Dedifferentiated amniotic fluid mesenchymal stem cell (primary cell): ENCODE measurements around the gene UGT1A6.
"Not testable (repeated sequence)": the region's sequence is repeated elsewhere in the genome, so short reads cannot be mapped to it uniquely, and the experiment has no call there.

ENCODE experiments used
- DNase-seq: peaks from one replicate; pipeline ENCODE4 v3.0.0-alpha.2; 2016; ENCODE audit errors: extremely low spot score

The UGT1A6 gene

GRCh38 chr2:233686928-233687327 lies 5.8 kb upstream of the UGT1A6 start:
- DNase-seq = no peak

GRCh38 chr2:233688341-233688740 lies 4.3 kb upstream of the UGT1A6 start:
- DNase-seq = no peak

- DNase-seq = no peak
Observed at GRCh38 chr2:233689031-233689430, 3.7 kb upstream of the UGT1A6 start.

- DNase-seq = no peak
Observed at GRCh38 chr2:233689501-233689900, 3.2 kb upstream of the UGT1A6 start.

- peak; percentile 15 for DNase-seq
Observed at GRCh38 chr2:233690444-233690843, 2.2 kb upstream of the UGT1A6 start.

GRCh38 chr2:233691443-233692433 lies 952 bp upstream of the UGT1A6 start:
- no peak for DNase-seq

- DNase-seq = no peak
Observed at GRCh38 chr2:233693963-233694362, 1.3 kb downstream of the UGT1A6 start.

- no peak for DNase-seq
Observed at GRCh38 chr2:233698740-233699139, 6.0 kb downstream of the UGT1A6 start.

- DNase-seq = no peak
Observed at GRCh38 chr2:233699424-233700027, 6.8 kb downstream of the UGT1A6 start.

- peak; percentile 94 for DNase-seq
Observed at GRCh38 chr2:233700028-233700635, 7.4 kb downstream of the UGT1A6 start.

- DNase-seq = not testable (repeated sequence)
Observed at GRCh38 chr2:233700842-233701241, 8.2 kb downstream of the UGT1A6 start.

GRCh38 chr2:233702238-233702637 lies 9.5 kb downstream of the UGT1A6 start:
- no peak for DNase-seq

- peak; percentile 50 for DNase-seq
Observed at GRCh38 chr2:233705911-233706506, 13.3 kb downstream of the UGT1A6 start.

- DNase-seq = peak; percentile 76
Observed at GRCh38 chr2:233706720-233707119, 14.0 kb downstream of the UGT1A6 start.

GRCh38 chr2:233707940-233708644 lies 15.4 kb downstream of the UGT1A6 start:
- peak; percentile 42 for DNase-seq

- DNase-seq = no peak
Observed at GRCh38 chr2:233708942-233709341, 16.3 kb downstream of the UGT1A6 start.

GRCh38 chr2:233711312-233712008 lies 18.8 kb downstream of the UGT1A6 start:
- DNase-seq = peak; percentile 80

- DNase-seq = no peak
Observed at GRCh38 chr2:233712611-233713261, 20.0 kb downstream of the UGT1A6 start, which contains the start of gene UGT1A5. UGT1A5 (plus strand) TSS chr2:233712907; CDS start chr2:233712992, 85 bp downstream.

- DNase-seq = no peak
Observed at GRCh38 chr2:233713262-233713615, 20.5 kb downstream of the UGT1A6 start.

GRCh38 chr2:233714121-233714520 lies 21.4 kb downstream of the UGT1A6 start:
- no peak for DNase-seq
